HG03457 (cell line): ENCODE measurements around the gene SLC38A8.
A peak's percentile ranks its signal among the peaks of the same experiment; 100 is the strongest.

Source experiments
- ATAC-seq: cut with Tn5 transposase; IDR thresholded peaks from one replicate; pipeline ENCODE4 v1.9.1; 2021; ENCODE audit warnings: moderate number of reproducible peaks; ENCODE audit not compliant: unreplicated experiment

The SLC38A8 gene

GRCh38 chr16:84042308-84042878 lies at the start of gene SLC38A8:
Gene SLC38A8 (minus strand): TSS chr16:84042795. CDS start chr16:84042157, 638 bp downstream.
- ATAC-seq: no peak

GRCh38 chr16:84091460-84091859 lies 48.9 kb upstream of the SLC38A8 start:
- no peak for ATAC-seq

- ATAC-seq: no peak
Observed at GRCh38 chr16:84090211-84090610, 47.6 kb upstream of the SLC38A8 start.

GRCh38 chr16:84088695-84089395 lies 46.2 kb upstream of the SLC38A8 start:
- ATAC-seq: peak; percentile 80

GRCh38 chr16:84087466-84088151 lies 45.0 kb upstream of the SLC38A8 start:
- no peak for ATAC-seq

- ATAC-seq: no peak
Observed at GRCh38 chr16:84087001-84087400, 44.4 kb upstream of the SLC38A8 start.

- no peak for ATAC-seq
Observed at GRCh38 chr16:84086341-84086740, 43.7 kb upstream of the SLC38A8 start.

GRCh38 chr16:84085773-84086172 lies 43.2 kb upstream of the SLC38A8 start:
- ATAC-seq: no peak

- ATAC-seq: no peak
Observed at GRCh38 chr16:84085271-84085667, 42.7 kb upstream of the SLC38A8 start.

GRCh38 chr16:84084570-84085270 lies 42.1 kb upstream of the SLC38A8 start:
- no peak for ATAC-seq

- no peak for ATAC-seq
Observed at GRCh38 chr16:84082835-84083569, 40.4 kb upstream of the SLC38A8 start.

- no peak for ATAC-seq
Observed at GRCh38 chr16:84082110-84082509, 39.5 kb upstream of the SLC38A8 start.

GRCh38 chr16:84081446-84081989 lies 38.9 kb upstream of the SLC38A8 start:
- no peak for ATAC-seq

- ATAC-seq: no peak
Observed at GRCh38 chr16:84080813-84081212, 38.2 kb upstream of the SLC38A8 start.

GRCh38 chr16:84080378-84080777 lies 37.8 kb upstream of the SLC38A8 start:
- ATAC-seq: no peak

GRCh38 chr16:84079664-84080063 lies 37.1 kb upstream of the SLC38A8 start:
- no peak for ATAC-seq

- no peak for ATAC-seq
Observed at GRCh38 chr16:84075376-84075775, 32.8 kb upstream of the SLC38A8 start.

- no peak for ATAC-seq
Observed at GRCh38 chr16:84074721-84075120, 32.1 kb upstream of the SLC38A8 start.

- ATAC-seq: no peak
Observed at GRCh38 chr16:84072014-84072413, 29.4 kb upstream of the SLC38A8 start.

- ATAC-seq: no peak
Observed at GRCh38 chr16:84071121-84071520, 28.5 kb upstream of the SLC38A8 start.

GRCh38 chr16:84069540-84069939 lies 26.9 kb upstream of the SLC38A8 start:
- ATAC-seq: no peak
